ENCODE measurements around the gene ZNRF3.

Gene ZNRF3

DNA sequence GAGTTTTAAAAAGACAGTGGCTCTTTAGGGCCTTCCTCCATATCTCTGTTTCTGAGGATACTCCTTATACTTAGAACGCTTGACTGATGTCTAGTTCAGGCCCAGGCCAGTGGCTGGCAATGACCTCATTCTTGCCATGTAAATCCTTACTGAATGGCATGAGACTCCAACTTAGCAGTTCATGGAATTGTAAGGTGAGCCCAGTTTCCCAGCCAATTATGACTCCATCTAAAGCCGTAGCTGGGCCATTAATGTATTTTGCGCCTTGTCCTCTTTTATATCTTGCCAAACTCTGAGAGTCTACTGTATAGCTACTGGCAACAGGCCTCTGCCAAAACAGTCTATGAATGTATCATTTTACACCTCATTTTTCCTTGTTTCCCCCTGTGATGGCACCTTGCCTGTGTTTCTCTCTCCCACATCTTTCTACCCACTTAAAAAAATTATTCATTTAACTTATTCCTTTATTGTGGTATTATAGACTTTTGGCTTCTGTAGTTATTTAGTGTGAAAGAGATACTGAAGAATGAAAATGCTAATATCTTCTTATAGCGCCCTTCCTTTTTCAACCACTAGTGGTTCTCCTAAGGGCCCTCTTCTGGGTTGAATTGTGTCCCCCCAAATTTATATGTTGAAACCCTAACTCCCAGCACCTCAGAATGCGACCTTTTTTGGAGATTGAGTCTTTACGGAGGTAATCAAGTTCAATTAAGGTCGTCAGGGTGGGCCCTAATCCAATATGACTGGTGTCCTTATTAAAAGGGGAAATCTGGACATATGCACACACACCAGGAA is 67.4 kb downstream of the ZNRF3 start:
- no peak overlapping the region for H3K9ac ChIP-seq (ENCODE audit: low read length)
- peaks cover 79% of the 10 kb centered on the region for H3K79me2 ChIP-seq (ENCODE audit: low read length)
- peaks cover 13% of the 10 kb centered on the region for H3K36me3 ChIP-seq (replicated peaks; ENCODE audit: low read depth, low read length)
- no peak overlapping the region for H2AFZ ChIP-seq (ENCODE audit: low read depth, low read length)
- no peak for TF ChIP-seq EZH2phosphoT487 (IDR thresholded peaks at IDR 0.05; ENCODE audit: low read depth)
- TF ChIP-seq CTCF (IDR thresholded peaks at IDR 0.05; ENCODE audit: low read depth, low read length), result no peak
- peaks cover 15% of the 10 kb centered on the region for H3K9me3 ChIP-seq (ENCODE audit: insufficient read depth, low read length)
- H4K20me1 ChIP-seq (ENCODE audit: insufficient read depth, low read length), result peaks cover 19% of the 10 kb centered on the region
- H3K27ac ChIP-seq (ENCODE audit: low read length), result peak overlapping the region; percentile 16; the same call in 1 of the 2 replicates
- no peak overlapping the region for H3K4me3 ChIP-seq (ENCODE audit: low read length)
- peak overlapping the region; percentile 35 for H3K4me2 ChIP-seq (ENCODE audit: low read length)
- H3K27me3 ChIP-seq (ENCODE audit: low read depth, low read length), result no peaks in the 10 kb centered on the region
- H3K4me1 ChIP-seq (ENCODE audit: low read length), result peaks cover 18% of the 10 kb centered on the region

- Histone ChIP-seq H4K20me1 (ENCODE audit: insufficient read depth, low read length) (peaks cover 21% of the 10 kb centered on the region), H3K9ac (ENCODE audit: low read length) (no peak overlapping the region), H2AFZ (ENCODE audit: low read depth, low read length) (no peak overlapping the region), H3K4me2 (ENCODE audit: low read length) (no peak overlapping the region), H3K9me3 (ENCODE audit: insufficient read depth, low read length) (peaks cover 10% of the 10 kb centered on the region), H3K36me3 (replicated peaks; ENCODE audit: low read depth, low read length) (peaks cover 6% of the 10 kb centered on the region), H3K79me2 (ENCODE audit: low read length) (peaks cover 77% of the 10 kb centered on the region), H3K27me3 (ENCODE audit: low read depth, low read length) (no peaks in the 10 kb centered on the region), H3K4me1 (ENCODE audit: low read length) (peaks cover 24% of the 10 kb centered on the region), H3K27ac (ENCODE audit: low read length) (no peak overlapping the region), H3K4me3 (ENCODE audit: low read length) (no peak overlapping the region)
- no peak for TF ChIP-seq CTCF (IDR thresholded peaks at IDR 0.05; ENCODE audit: low read depth, low read length)
- TF ChIP-seq EZH2phosphoT487 (IDR thresholded peaks at IDR 0.05; ENCODE audit: low read depth), result no peak
Measured at GRCh38 chr22:28951530-28951929, 68.2 kb downstream of the ZNRF3 start.

DNA sequence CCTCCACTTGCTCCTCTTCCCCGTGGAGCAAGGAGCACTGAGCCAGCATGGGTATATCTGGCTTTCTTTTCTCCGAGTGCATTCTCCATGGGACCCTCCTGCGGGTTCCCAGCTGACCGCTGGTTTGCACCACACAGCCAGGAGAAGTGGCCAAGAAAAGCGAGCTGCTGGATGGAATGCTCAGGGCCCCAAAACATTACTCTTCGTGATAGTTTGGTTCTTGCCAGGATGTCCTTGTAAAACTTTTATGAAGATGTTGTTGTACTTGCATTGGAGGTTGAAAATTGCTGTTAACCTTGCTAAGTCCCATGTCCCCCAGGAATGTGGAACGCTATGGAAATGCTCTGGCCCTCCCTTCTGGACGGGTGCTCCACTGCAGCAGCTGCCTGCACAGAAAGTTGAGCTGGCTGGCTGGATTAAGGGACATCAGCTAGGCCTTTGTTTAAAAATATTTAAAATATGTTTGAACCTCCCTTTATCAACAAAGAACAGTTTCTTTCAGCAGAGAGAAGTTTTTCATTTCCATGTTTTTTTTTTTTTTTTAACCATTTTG is 68.7 kb downstream of the ZNRF3 start:
- peaks cover 25% of the 10 kb centered on the region for H4K20me1 ChIP-seq (ENCODE audit: insufficient read depth, low read length)
- H3K27ac ChIP-seq (ENCODE audit: low read length), result no peak overlapping the region
- peaks cover 2% of the 10 kb centered on the region for H3K36me3 ChIP-seq (replicated peaks; ENCODE audit: low read depth, low read length)
- H3K9ac ChIP-seq (ENCODE audit: low read length), result no peak overlapping the region
- H2AFZ ChIP-seq (ENCODE audit: low read depth, low read length), result no peak overlapping the region
- no peak overlapping the region for H3K4me3 ChIP-seq (ENCODE audit: low read length)
- no peak overlapping the region for H3K4me2 ChIP-seq (ENCODE audit: low read length)
- H3K27me3 ChIP-seq (ENCODE audit: low read depth, low read length), result no peaks in the 10 kb centered on the region
- peaks cover 6% of the 10 kb centered on the region for H3K9me3 ChIP-seq (ENCODE audit: insufficient read depth, low read length)
- no peak for TF ChIP-seq CTCF (IDR thresholded peaks at IDR 0.05; ENCODE audit: low read depth, low read length)
- TF ChIP-seq EZH2phosphoT487 (IDR thresholded peaks at IDR 0.05; ENCODE audit: low read depth), result no peak
- peaks cover 79% of the 10 kb centered on the region for H3K79me2 ChIP-seq (ENCODE audit: low read length)
- H3K4me1 ChIP-seq (ENCODE audit: low read length), result peaks cover 24% of the 10 kb centered on the region

- no peak overlapping the region for H3K4me3 ChIP-seq (ENCODE audit: low read length)
- no peak overlapping the region for H3K27ac ChIP-seq (ENCODE audit: low read length)
- TF ChIP-seq EZH2phosphoT487 (IDR thresholded peaks at IDR 0.05; ENCODE audit: low read depth), result no peak
- no peaks in the 10 kb centered on the region for H3K36me3 ChIP-seq (replicated peaks; ENCODE audit: low read depth, low read length)
- no peak overlapping the region for H3K9ac ChIP-seq (ENCODE audit: low read length)
- H4K20me1 ChIP-seq (ENCODE audit: insufficient read depth, low read length), result peaks cover 25% of the 10 kb centered on the region
- H3K4me2 ChIP-seq (ENCODE audit: low read length), result no peak overlapping the region
- H2AFZ ChIP-seq (ENCODE audit: low read depth, low read length), result no peak overlapping the region
- peaks cover 24% of the 10 kb centered on the region for H3K4me1 ChIP-seq (ENCODE audit: low read length)
- no peaks in the 10 kb centered on the region for H3K27me3 ChIP-seq (ENCODE audit: low read depth, low read length)
- H3K79me2 ChIP-seq (ENCODE audit: low read length), result peaks cover 79% of the 10 kb centered on the region
- H3K9me3 ChIP-seq (ENCODE audit: insufficient read depth, low read length), result no peaks in the 10 kb centered on the region
Measured at GRCh38 chr22:28952857-28953256, 69.5 kb downstream of the ZNRF3 start.
